Kidney epithelial cell (primary cell): ENCODE results near the gene LIMS2. TPM values are rescaled to one million over a fixed set of nuclear protein-coding genes. Genes with fewer than 3 reads are reported as not detected.

Experiments used
- DNase-seq: peaks from one replicate; pipeline ENCODE4 v3.0.0-alpha.2; 2010; ENCODE audit warnings: low read depth
- H3K27me3 ChIP-seq: 2 replicates; pipeline ENCODE4 v1.6.0; 2011; ENCODE audit warnings: low read length; ENCODE audit not compliant: control insufficient read depth, insufficient read depth
- H3K36me3 ChIP-seq: 2 replicates; pipeline ENCODE4 v1.5.1; 2011; ENCODE audit warnings: low read length; ENCODE audit not compliant: control insufficient read depth, insufficient read depth
- H3K4me3 ChIP-seq: 2 replicates; pipeline ENCODE4 v1.5.1; 2011; ENCODE audit warnings: low read depth, mild to moderate bottlenecking, control low read depth, low read length
- total RNA-seq: library from RNA; depleted of rRNA; stranded (reverse); fragments of >200 nt; gene quantifications from 2 replicates; pipeline ENCODE4 v1.2.3, GENCODE V29; 2015
- TF ChIP-seq, protein P1 (sequence below): IDR thresholded peaks from 2 replicates; pipeline ENCODE4 v1.5.1; 2011; ENCODE audit warnings: mild to moderate bottlenecking, moderate library complexity, low read length, control low read depth, inconsistent platforms; ENCODE audit not compliant: insufficient read depth, poor library complexity, severe bottlenecking

LIMS2 gene
- total RNA-seq, 1 donor from 2014 or later = 2.3 TPM

- TF ChIP-seq, protein P1, sequence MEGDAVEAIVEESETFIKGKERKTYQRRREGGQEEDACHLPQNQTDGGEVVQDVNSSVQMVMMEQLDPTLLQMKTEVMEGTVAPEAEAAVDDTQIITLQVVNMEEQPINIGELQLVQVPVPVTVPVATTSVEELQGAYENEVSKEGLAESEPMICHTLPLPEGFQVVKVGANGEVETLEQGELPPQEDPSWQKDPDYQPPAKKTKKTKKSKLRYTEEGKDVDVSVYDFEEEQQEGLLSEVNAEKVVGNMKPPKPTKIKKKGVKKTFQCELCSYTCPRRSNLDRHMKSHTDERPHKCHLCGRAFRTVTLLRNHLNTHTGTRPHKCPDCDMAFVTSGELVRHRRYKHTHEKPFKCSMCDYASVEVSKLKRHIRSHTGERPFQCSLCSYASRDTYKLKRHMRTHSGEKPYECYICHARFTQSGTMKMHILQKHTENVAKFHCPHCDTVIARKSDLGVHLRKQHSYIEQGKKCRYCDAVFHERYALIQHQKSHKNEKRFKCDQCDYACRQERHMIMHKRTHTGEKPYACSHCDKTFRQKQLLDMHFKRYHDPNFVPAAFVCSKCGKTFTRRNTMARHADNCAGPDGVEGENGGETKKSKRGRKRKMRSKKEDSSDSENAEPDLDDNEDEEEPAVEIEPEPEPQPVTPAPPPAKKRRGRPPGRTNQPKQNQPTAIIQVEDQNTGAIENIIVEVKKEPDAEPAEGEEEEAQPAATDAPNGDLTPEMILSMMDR = no peak
- no peak for DNase-seq
- no peaks in the 10 kb centered on the region for H3K27me3 ChIP-seq
These were observed 52.6 kb downstream of the LIMS2 start for GRCh38 chr2:127622561-127623387.

GRCh38 chr2:127621981-127622431, 53.3 kb downstream of the LIMS2 start:
- DNase-seq = no peak
- Histone ChIP-seq H3K36me3 (no peaks in the 10 kb centered on the region), H3K4me3 (no peak overlapping the region), H3K27me3 (no peaks in the 10 kb centered on the region)
- TF ChIP-seq, protein P1 = no peak

More at GRCh38 chr2:127622561-127623387, 52.6 kb downstream of the LIMS2 start:
- no peaks in the 10 kb centered on the region for H3K36me3 ChIP-seq
- H3K4me3 ChIP-seq = no peak overlapping the region

DNA sequence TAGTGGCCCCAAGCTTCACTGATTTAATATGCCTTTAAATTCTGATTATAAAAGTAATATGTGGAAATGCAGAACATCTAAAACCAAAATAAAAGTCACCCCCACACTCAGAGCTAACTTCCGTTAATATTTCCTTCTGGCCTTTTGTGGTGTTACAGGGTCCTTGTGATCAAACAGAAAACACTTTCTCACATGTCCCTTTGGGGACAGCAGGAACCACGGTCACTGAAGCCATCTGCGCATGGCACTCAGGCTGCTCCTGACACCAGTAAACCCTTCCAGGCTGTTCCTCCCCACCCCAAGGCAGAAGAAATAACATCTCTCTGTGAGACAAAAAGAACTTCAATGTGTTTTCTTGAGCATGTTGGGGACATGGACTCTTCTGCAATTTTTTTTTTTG, 54.5 kb downstream of the LIMS2 start:
- TF ChIP-seq, protein P1 = no peak
- DNase-seq = no peak
- Histone ChIP-seq H3K36me3 (no peaks in the 10 kb centered on the region), H3K4me3 (no peak overlapping the region), H3K27me3 (no peaks in the 10 kb centered on the region)

DNA sequence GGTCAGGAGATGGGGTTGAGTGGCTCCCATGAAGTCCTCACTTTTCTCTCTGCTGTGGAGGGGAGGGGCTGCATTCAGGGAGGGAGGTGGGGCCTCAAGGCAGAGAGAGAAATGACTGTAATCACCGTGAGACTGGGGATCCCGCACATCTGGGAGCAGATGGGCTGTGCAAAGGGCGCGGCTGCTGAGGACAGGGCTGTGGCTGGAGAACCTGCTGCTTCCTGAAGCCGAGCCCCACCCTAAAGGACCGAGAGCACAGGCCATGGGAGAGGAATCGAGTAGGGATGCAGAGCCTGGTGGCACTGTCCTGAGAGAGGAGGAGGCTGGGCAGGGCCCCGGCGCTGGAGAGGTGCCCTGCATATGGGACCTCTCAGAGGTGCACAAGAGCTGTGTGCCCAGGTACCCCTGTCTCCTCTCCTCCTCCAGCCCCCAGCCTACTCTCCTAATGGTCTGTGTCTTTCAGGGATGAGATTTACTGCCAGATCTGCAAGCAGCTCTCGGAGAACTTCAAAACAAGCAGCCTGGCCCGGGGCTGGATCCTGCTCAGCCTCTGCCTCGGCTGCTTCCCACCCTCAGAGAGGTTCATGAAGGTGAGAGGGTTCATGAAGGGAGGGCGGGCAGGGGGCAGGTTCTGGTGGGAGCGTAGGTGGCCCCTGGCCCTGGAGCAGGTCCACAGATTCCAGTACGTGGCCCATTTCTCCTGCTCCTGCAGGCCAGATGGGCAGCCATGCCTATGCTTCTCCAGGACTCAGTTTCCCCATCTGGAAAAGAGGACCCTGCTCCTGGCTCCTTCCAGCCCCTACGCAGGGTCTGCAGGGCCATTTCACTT, 55.2 kb downstream of the LIMS2 start:
- H3K4me3 ChIP-seq = no peak overlapping the region
- TF ChIP-seq, protein P1 = no peak

GRCh38 chr2:127619203-127619590, 56.1 kb downstream of the LIMS2 start:
- no peak for DNase-seq
- TF ChIP-seq, protein P1 = no peak
- Histone ChIP-seq H3K36me3 (no peaks in the 10 kb centered on the region), H3K27me3 (peaks cover under 1% of the 10 kb centered on the region), H3K4me3 (no peak overlapping the region)

More for the DNA sequence above, 55.2 kb downstream of the LIMS2 start:
- H3K36me3 ChIP-seq = no peaks in the 10 kb centered on the region
- DNase-seq = no peak
- H3K27me3 ChIP-seq = no peaks in the 10 kb centered on the region
